HG02623 (cell line): ENCODE results near the gene FBXO45.
"Not testable (repeated sequence)": the region's sequence is repeated elsewhere in the genome, so short reads cannot be mapped to it uniquely, and the experiment has no call there.

Source experiments
- ATAC-seq: cut with Tn5 transposase; IDR thresholded peaks from one replicate; pipeline ENCODE4 v1.9.1; 2021; ENCODE audit warnings: moderate library complexity; ENCODE audit not compliant: unreplicated experiment

The FBXO45 gene

GRCh38 chr3:196568246-196569002, at the start of gene FBXO45, which contains the start of gene WDR53:
Gene FBXO45 (plus strand): TSS chr3:196568660. CDS start chr3:196568985, 325 bp downstream.
Gene WDR53 (minus strand): TSS chr3:196568554. CDS start chr3:196561475, 7,079 bp downstream.
- peak; percentile 92 for ATAC-seq

- no peak for ATAC-seq
Measured at GRCh38 chr3:196518966-196519717, 49.3 kb upstream of the FBXO45 start.

GRCh38 chr3:196519718-196520082, 48.8 kb upstream of the FBXO45 start:
- ATAC-seq: no peak

GRCh38 chr3:196521291-196521690, 47.2 kb upstream of the FBXO45 start:
- not testable (repeated sequence) for ATAC-seq

- ATAC-seq: no peak
Measured at GRCh38 chr3:196523841-196524240, 44.6 kb upstream of the FBXO45 start.

- ATAC-seq: no peak
Measured at GRCh38 chr3:196524527-196524926, 43.9 kb upstream of the FBXO45 start.

GRCh38 chr3:196525141-196525540, 43.3 kb upstream of the FBXO45 start:
- ATAC-seq: no peak

GRCh38 chr3:196528639-196529233, 39.7 kb upstream of the FBXO45 start:
- peak; percentile 63 for ATAC-seq

GRCh38 chr3:196531418-196531817, 37.0 kb upstream of the FBXO45 start:
- ATAC-seq: no peak

- no peak for ATAC-seq
Measured at GRCh38 chr3:196533260-196533681, 35.2 kb upstream of the FBXO45 start.

- ATAC-seq: no peak
Measured at GRCh38 chr3:196537319-196537984, 31.0 kb upstream of the FBXO45 start.

- ATAC-seq: no peak
Measured at GRCh38 chr3:196541684-196542445, 26.6 kb upstream of the FBXO45 start.

GRCh38 chr3:196544491-196544992, 23.9 kb upstream of the FBXO45 start:
- ATAC-seq: no peak

GRCh38 chr3:196546537-196546936, 21.9 kb upstream of the FBXO45 start:
- no peak for ATAC-seq

GRCh38 chr3:196547067-196547466, 21.4 kb upstream of the FBXO45 start:
- no peak for ATAC-seq

GRCh38 chr3:196549312-196549711, 19.1 kb upstream of the FBXO45 start:
- not testable (repeated sequence) for ATAC-seq

- not testable (repeated sequence) for ATAC-seq
Measured at GRCh38 chr3:196550172-196550571, 18.3 kb upstream of the FBXO45 start.

GRCh38 chr3:196552253-196552652, 16.2 kb upstream of the FBXO45 start:
- no peak for ATAC-seq

- no peak for ATAC-seq
Measured at GRCh38 chr3:196553551-196553950, 14.9 kb upstream of the FBXO45 start.

GRCh38 chr3:196554205-196554604, 14.3 kb upstream of the FBXO45 start:
- ATAC-seq: no peak
